ENCODE measurements around the gene UVRAG.

GRCh38 chr11:76088511-76088910 is 273.5 kb downstream of the UVRAG start:
- TF ChIP-seq EP300 (IDR thresholded peaks at IDR 0.05), result no peak
- TF ChIP-seq CTCF (IDR thresholded peaks at IDR 0.05), result no peak
- no peak for TF ChIP-seq POLR2AphosphoS5 (IDR thresholded peaks at IDR 0.05)

Measured in upper lobe of left lung (tissue), 4 donors.